IMR-90 (cell line): ENCODE measurements around the gene HORMAD2. TPM values are rescaled to one million over a fixed set of nuclear protein-coding genes. Genes with fewer than 3 reads are reported as not detected.

ENCODE experiments used
- ATAC-seq: fragments of 200-7000 bp; cut with Tn5 transposase; 2 replicates; pipeline ENCODE4 v1.9.1; 2020; ENCODE audit warnings: low read depth, mild to moderate bottlenecking, moderate library complexity
- BruUV-seq: library from RNA; stranded (reverse); fragments of 400-500 nt; replicated peaks from 2 replicates; lab custom pipeline; 2021; lab: Mats Ljungman, UMichigan
- CTCF ChIA-PET: fragments of 300-600 bp; formaldehyde crosslinking; extraction: SDS; loops from one replicate; lab custom pipeline; 2021; ENCODE audit warnings: antibody characterized with exemption; lab: Yijun Ruan, JAX
- POLR2A ChIA-PET: fragments of 300-600 bp; sonication (Branson Sonifier 250); formaldehyde crosslinking; loops from one replicate; lab custom pipeline; 2022; ENCODE audit warnings: antibody characterized with exemption; ENCODE audit not compliant: unreplicated experiment; lab: Charles Lee
- DNase-seq: peaks from one replicate; pipeline ENCODE4 v3.0.0; 2013
- H2AFZ ChIP-seq: replicated peaks from 2 replicates; pipeline ENCODE3; 2013; ENCODE audit warnings: low read length, mild to moderate bottlenecking; ENCODE audit not compliant: poor library complexity
- H2AK5ac ChIP-seq: 2 replicates; pipeline ENCODE4 v1.6.1; 2013; ENCODE audit warnings: low read depth, low read length, inconsistent platforms
- H2AK9ac ChIP-seq: replicated peaks from 2 replicates; pipeline ENCODE3; 2013; ENCODE audit warnings: mild to moderate bottlenecking, low read depth, low read length, moderate library complexity; ENCODE audit not compliant: poor library complexity
- H2BK120ac ChIP-seq: 2 replicates; pipeline ENCODE4 v1.6.1; 2013; ENCODE audit warnings: low read depth, low read length, inconsistent platforms
- H2BK15ac ChIP-seq: 3 replicates; pipeline ENCODE4 v1.6.1; 2013; ENCODE audit warnings: low read depth, low read length, inconsistent platforms
- H2BK20ac ChIP-seq: 2 replicates; pipeline ENCODE4 v1.6.1; 2013; ENCODE audit warnings: low read depth, mild to moderate bottlenecking, inconsistent platforms, low read length, moderate library complexity
- H2BK5ac ChIP-seq: 2 replicates; pipeline ENCODE4 v1.6.1; 2013; ENCODE audit warnings: mild to moderate bottlenecking, low read depth, low read length, inconsistent platforms; ENCODE audit not compliant: poor library complexity, severe bottlenecking
- H3K14ac ChIP-seq: replicated peaks from 2 replicates; pipeline ENCODE4 v1.6.1; 2013; ENCODE audit warnings: low read depth, low read length, inconsistent platforms
- H3K18ac ChIP-seq: 2 replicates; pipeline ENCODE4 v1.6.1; 2013; ENCODE audit warnings: low read depth, low read length, control low read depth
- H3K23ac ChIP-seq: 2 replicates; pipeline ENCODE4 v1.6.1; 2013; ENCODE audit warnings: low read depth, low read length, inconsistent platforms
- H3K27ac ChIP-seq: 2 replicates; pipeline ENCODE4 v1.5.1; 2013; ENCODE audit warnings: mild to moderate bottlenecking, control low read depth, low read length; ENCODE audit not compliant: insufficient read depth
- H3K27me3 ChIP-seq: 2 replicates; pipeline ENCODE4 v1.6.1; 2013; ENCODE audit warnings: low read length; ENCODE audit not compliant: control insufficient read depth, insufficient read depth
- H3K36me3 ChIP-seq: 2 replicates; pipeline ENCODE4 v1.6.1; 2013; ENCODE audit warnings: low read length, mixed read lengths; ENCODE audit not compliant: control insufficient read depth, insufficient read depth
- H3K4ac ChIP-seq: 2 replicates; pipeline ENCODE4 v1.6.1; 2013; ENCODE audit warnings: low read depth, low read length, inconsistent platforms
- H3K4me1 ChIP-seq: 2 replicates; pipeline ENCODE4 v1.6.1; 2013; ENCODE audit warnings: low read length, mixed read lengths; ENCODE audit not compliant: control insufficient read depth, insufficient read depth
- H3K4me2 ChIP-seq: 2 replicates; pipeline ENCODE4 v1.6.1; 2013; ENCODE audit warnings: low read depth, mild to moderate bottlenecking, control low read depth, low read length, moderate library complexity
- H3K4me3 ChIP-seq: 2 replicates; pipeline ENCODE4 v1.5.1; 2013; ENCODE audit warnings: low read depth, mild to moderate bottlenecking, control low read depth, low read length, moderate library complexity; ENCODE audit not compliant: insufficient read depth
- H3K56ac ChIP-seq: 2 replicates; pipeline ENCODE4 v1.6.1; 2013; ENCODE audit warnings: low read length, inconsistent platforms; ENCODE audit not compliant: insufficient read depth; ENCODE audit errors: extremely low read depth
- H3K79me1 ChIP-seq, 2 experiments: 2 replicates each; pipeline ENCODE4 v1.6.1; 2013; ENCODE audit warnings: low read length in 2 of 2, inconsistent platforms in 1 of 2, low read depth in 1 of 2
- H3K9ac ChIP-seq: 2 replicates; pipeline ENCODE4 v1.6.1; 2013; ENCODE audit warnings: low read depth, low read length, control low read depth
- H3K9me1 ChIP-seq: 2 replicates; pipeline ENCODE4 v1.6.1; 2013; ENCODE audit warnings: low read length, inconsistent platforms; ENCODE audit not compliant: insufficient read depth
- H3K9me3 ChIP-seq: 2 replicates; pipeline ENCODE4 v1.6.1; 2013; ENCODE audit warnings: low read length; ENCODE audit not compliant: control insufficient read depth, insufficient read depth
- H4K20me1 ChIP-seq: 2 replicates; pipeline ENCODE4 v1.6.1; 2013; ENCODE audit warnings: low read length, inconsistent platforms; ENCODE audit not compliant: insufficient read depth
- H4K5ac ChIP-seq: 2 replicates; pipeline ENCODE4 v1.6.1; 2013; ENCODE audit warnings: mild to moderate bottlenecking, low read depth, low read length, control low read depth
- H4K8ac ChIP-seq, 2 experiments: 2 replicates each; pipeline ENCODE4 v1.6.1; 2013; ENCODE audit warnings: low read depth in 2 of 2, low read length in 2 of 2, control low read depth in 1 of 2, inconsistent platforms in 1 of 2
- H4K91ac ChIP-seq: 2 replicates; pipeline ENCODE4 v1.6.1; 2013; ENCODE audit warnings: low read depth, low read length, inconsistent platforms; ENCODE audit not compliant: insufficient read depth
- RAD21 ChIP-seq: IDR thresholded peaks from 2 replicates; pipeline ENCODE4 v1.6.1; 2012; ENCODE audit warnings: low read length, improper control_type of control experiment
- RCOR1 ChIP-seq: IDR thresholded peaks from 2 replicates; pipeline ENCODE4 v1.6.1; 2012; ENCODE audit warnings: mild to moderate bottlenecking, low read length, improper control_type of control experiment; ENCODE audit not compliant: insufficient replicate concordance
- RFX5 ChIP-seq: IDR thresholded peaks from 2 replicates; pipeline ENCODE4 v1.8.0; 2012; ENCODE audit warnings: low read depth, mild to moderate bottlenecking, low read length, moderate library complexity
- dilution Hi-C: fragments of 300-500 bp; cut with HindIII; formaldehyde crosslinking; loops from one replicate; pipeline ENCODE4 v1.14.3; 2018; ENCODE audit warnings: low sequenced_read_pairs; ENCODE audit not compliant: unreplicated experiment
- in situ Hi-C: fragments of 300-500 bp; cut with MboI; formaldehyde crosslinking; loops from 3 replicates; pipeline ENCODE4 v1.14.3; 2019; ENCODE audit warnings: low sequenced_read_pairs, inconsistent platforms, mixed read lengths
- intact Hi-C: fragments of 100-400 bp; cut with micrococcal nuclease; formaldehyde crosslinking; loops from 2 replicates; pipeline ENCODE4 v1.10.0; 2022
- polyA plus RNA-seq, 3 experiments: library from polyadenylated mRNA; depleted of rRNA; stranded (reverse); fragments of >200 nt; gene quantifications; 2 replicates each; pipeline ENCODE4 v1.2.3, GENCODE V29; 2012; ENCODE audit warnings: low replicate concordance in 1 of 3
- total RNA-seq: library from RNA; depleted of rRNA; stranded (reverse); fragments of >200 nt; gene quantifications from 2 replicates; pipeline ENCODE4 v1.2.3, GENCODE V29; 2012

HORMAD2 gene
- total and polyA plus RNA-seq, 2 of the 4 experiments (the other 2 are of a cell fraction): not detected

DNA sequence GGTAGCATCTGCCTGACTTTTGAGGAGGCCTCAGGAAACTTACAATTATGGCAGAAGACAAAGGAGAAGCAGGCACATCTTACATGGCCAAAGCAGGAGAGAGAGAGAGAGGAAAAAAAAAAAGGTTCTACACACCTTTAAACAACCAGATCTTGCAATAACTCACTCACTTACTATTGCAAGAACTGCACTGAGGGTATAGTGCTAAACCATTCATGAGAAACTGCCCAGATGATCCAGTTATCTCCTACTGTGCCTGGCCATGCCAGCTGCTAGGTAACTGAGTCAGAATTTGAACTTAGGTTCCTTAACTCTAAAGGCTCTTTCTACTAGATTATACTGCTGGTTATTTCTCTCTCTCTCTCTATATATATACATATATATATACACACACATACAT lies 7.3 kb downstream of the HORMAD2 start:
- dilution Hi-C loops: no loop called here

More for the DNA sequence above, 7.3 kb downstream of the HORMAD2 start:
- H3K4me1 ChIP-seq: no peaks in the 10 kb centered on the region
- no peaks in the 10 kb centered on the region; the same call in 1 of the 2 replicates for H3K9me3 ChIP-seq
- no peak for TF ChIP-seq RFX5
- TF ChIP-seq RAD21: no peak
- TF ChIP-seq RCOR1: no peak
- no peaks in the 10 kb centered on the region for H3K36me3 ChIP-seq
- no peak overlapping the region for H3K27ac ChIP-seq
- intact Hi-C loops (loop anchor here (5.0 kb wide), 1 partner anchor 385 kb away; no protein-coding TSS in a partner anchor), in situ Hi-C loops (loop anchor here (10.0 kb wide), 1 partner anchor 453 kb away; no protein-coding TSS in a partner anchor)
- H4K20me1 ChIP-seq: no peaks in the 10 kb centered on the region
- ChIA-PET CTCF (no interaction called here), POLR2A (no interaction called here)
- no peaks in the 10 kb centered on the region for H3K9me1 ChIP-seq
- H3K18ac ChIP-seq: no peak overlapping the region
- no peak overlapping the region for H4K91ac ChIP-seq
- H2BK15ac ChIP-seq: no peak overlapping the region
- H3K23ac ChIP-seq: no peak overlapping the region
- H3K4ac ChIP-seq: no peak overlapping the region
- H2BK5ac ChIP-seq: no peak overlapping the region
- H3K14ac ChIP-seq: no peak overlapping the region
- no peak overlapping the region for H2AK5ac ChIP-seq
- no TSS peak for BruUV-seq
- no peak overlapping the region for H3K9ac ChIP-seq
- H2AFZ ChIP-seq: no peak overlapping the region
- no peak overlapping the region for H4K8ac ChIP-seq
- H3K79me1 ChIP-seq: no peaks in the 10 kb centered on the region
- H4K5ac ChIP-seq: no peak overlapping the region
- H3K27me3 ChIP-seq: 0 out of 2 replicates have a peak, but pooled peaks cover 2% of the 10 kb centered on the region
- no peak overlapping the region for H2AK9ac ChIP-seq
- H2BK120ac ChIP-seq: no peak overlapping the region
- H3K56ac ChIP-seq: no peak overlapping the region
- ATAC-seq (no peak), DNase-seq (no peak)
- H2BK20ac ChIP-seq: no peak overlapping the region
- H3K4me3 ChIP-seq: no peak overlapping the region
- H3K4me2 ChIP-seq: no peak overlapping the region
